Chondrocyte (in vitro differentiated cells): Measurements from ENCODE around the gene KCTD17. TPM values are rescaled to one million over a fixed set of nuclear protein-coding genes. Genes with fewer than 3 reads are reported as not detected.

Source experiments
- DNase-seq: peaks from one replicate; pipeline ENCODE4 v3.0.0; 2021; ENCODE audit warnings: mixed read lengths, low spot score
- H3K27ac Mint-ChIP-seq: one replicate; pipeline ENCODE4 v1.8.0; 2021; ENCODE audit warnings: mild to moderate bottlenecking, moderate library complexity, mixed read lengths; ENCODE audit not compliant: unreplicated experiment
- H3K27me3 Mint-ChIP-seq: 2 replicates; pipeline ENCODE4 v1.8.0; 2021; ENCODE audit warnings: low read depth, mixed read lengths
- H3K36me3 Mint-ChIP-seq: 2 replicates; pipeline ENCODE4 v1.8.0; 2021; ENCODE audit warnings: low read depth, mixed read lengths
- H3K4me1 Mint-ChIP-seq: 2 replicates; pipeline ENCODE4 v1.8.0; 2021; ENCODE audit warnings: low read depth, mild to moderate bottlenecking, mixed read lengths
- H3K4me3 Mint-ChIP-seq: one replicate; pipeline ENCODE4 v1.8.0; 2021; ENCODE audit warnings: mild to moderate bottlenecking, moderate library complexity, mixed read lengths; ENCODE audit not compliant: unreplicated experiment
- H3K9me3 Mint-ChIP-seq: 2 replicates; pipeline ENCODE4 v1.8.0; 2021; ENCODE audit warnings: low read depth, mixed read lengths
- total RNA-seq: library from RNA; stranded (reverse); gene quantifications from 3 replicates; pipeline ENCODE4 v1.2.1, GENCODE V29; 2021
- TF ChIP-seq, protein P1 (sequence below): fragments of 200-600 bp; sonication (generic); IDR thresholded peaks from 2 replicates; pipeline ENCODE4 v1.5.0; 2021; ENCODE audit warnings: antibody characterized with exemption, mild to moderate bottlenecking, moderate library complexity

The KCTD17 gene
- total RNA-seq, 1 donor from 2014 or later = 33.0 TPM

DNA sequence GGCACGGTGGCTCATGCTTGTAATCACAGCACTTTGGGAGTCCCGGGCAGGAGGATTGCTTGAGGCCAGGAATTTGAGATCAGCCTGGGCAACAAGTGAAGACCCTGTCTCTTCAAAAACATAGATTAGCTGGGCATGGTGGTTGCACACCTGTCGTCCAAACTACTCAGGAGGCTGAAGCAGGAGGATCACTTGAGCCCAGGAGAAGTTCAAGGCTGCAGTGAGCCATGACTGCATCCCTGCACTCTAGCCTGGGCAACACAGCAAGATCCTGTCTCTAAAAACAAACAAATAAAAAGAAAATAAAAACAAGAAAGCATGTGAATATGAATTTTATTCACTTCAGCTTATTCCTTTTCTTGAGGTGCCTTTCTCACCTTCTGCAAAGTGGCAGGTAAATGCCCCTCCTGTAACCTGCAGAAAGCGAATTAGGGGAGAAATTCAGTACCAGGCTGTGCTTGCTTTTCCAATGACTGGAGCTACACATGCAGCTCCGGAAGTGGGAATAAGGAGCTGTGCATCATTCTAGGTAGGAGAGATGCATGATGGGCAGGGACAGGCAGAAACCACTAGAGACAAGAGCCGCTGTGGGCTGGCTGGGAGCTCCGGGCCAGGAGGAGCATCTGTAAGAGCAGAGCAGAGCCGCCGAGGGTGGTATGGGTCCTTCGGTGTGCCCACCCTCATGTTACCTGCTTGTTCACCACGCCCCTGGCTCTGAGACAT, 14.7 kb upstream of the KCTD17 start:
- Mint-ChIP-seq H3K4me3 (no peak overlapping the region), H3K36me3 (no peaks in the 10 kb centered on the region), H3K27me3 (peaks cover 14% of the 10 kb centered on the region), H3K9me3 (no peaks in the 10 kb centered on the region), H3K4me1 (peaks cover 18% of the 10 kb centered on the region), H3K27ac (no peak overlapping the region)
- no peak for DNase-seq
- TF ChIP-seq, protein P1, sequence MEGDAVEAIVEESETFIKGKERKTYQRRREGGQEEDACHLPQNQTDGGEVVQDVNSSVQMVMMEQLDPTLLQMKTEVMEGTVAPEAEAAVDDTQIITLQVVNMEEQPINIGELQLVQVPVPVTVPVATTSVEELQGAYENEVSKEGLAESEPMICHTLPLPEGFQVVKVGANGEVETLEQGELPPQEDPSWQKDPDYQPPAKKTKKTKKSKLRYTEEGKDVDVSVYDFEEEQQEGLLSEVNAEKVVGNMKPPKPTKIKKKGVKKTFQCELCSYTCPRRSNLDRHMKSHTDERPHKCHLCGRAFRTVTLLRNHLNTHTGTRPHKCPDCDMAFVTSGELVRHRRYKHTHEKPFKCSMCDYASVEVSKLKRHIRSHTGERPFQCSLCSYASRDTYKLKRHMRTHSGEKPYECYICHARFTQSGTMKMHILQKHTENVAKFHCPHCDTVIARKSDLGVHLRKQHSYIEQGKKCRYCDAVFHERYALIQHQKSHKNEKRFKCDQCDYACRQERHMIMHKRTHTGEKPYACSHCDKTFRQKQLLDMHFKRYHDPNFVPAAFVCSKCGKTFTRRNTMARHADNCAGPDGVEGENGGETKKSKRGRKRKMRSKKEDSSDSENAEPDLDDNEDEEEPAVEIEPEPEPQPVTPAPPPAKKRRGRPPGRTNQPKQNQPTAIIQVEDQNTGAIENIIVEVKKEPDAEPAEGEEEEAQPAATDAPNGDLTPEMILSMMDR = no peak

DNA sequence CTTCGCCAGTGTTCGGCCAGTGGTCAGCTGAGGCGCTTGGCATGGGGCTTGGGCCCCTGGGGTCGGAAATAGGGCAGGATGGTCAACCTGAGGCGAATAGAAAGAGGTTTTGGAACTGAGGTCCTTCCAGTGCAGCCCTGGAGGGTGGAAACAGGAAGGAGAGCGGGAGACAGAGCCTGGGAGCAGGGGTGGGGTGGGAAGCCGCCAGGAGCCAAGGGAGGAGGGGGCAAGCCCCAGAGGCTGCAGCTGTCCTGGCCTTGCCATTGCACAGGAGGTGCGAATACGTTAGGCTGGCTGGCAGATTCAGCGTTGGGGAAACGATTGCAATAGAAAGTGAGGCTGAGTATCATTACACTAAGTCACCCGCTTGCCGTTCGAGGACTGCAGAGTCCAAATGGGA, 13.9 kb upstream of the KCTD17 start:
- H3K4me3 Mint-ChIP-seq = no peak overlapping the region
- no peak for DNase-seq
- H3K36me3 Mint-ChIP-seq = no peaks in the 10 kb centered on the region
- peaks cover 10% of the 10 kb centered on the region for H3K4me1 Mint-ChIP-seq
- H3K9me3 Mint-ChIP-seq = no peaks in the 10 kb centered on the region
- H3K27ac Mint-ChIP-seq = no peak overlapping the region
- peaks cover 14% of the 10 kb centered on the region for H3K27me3 Mint-ChIP-seq
- TF ChIP-seq, protein P1 = no peak

DNA sequence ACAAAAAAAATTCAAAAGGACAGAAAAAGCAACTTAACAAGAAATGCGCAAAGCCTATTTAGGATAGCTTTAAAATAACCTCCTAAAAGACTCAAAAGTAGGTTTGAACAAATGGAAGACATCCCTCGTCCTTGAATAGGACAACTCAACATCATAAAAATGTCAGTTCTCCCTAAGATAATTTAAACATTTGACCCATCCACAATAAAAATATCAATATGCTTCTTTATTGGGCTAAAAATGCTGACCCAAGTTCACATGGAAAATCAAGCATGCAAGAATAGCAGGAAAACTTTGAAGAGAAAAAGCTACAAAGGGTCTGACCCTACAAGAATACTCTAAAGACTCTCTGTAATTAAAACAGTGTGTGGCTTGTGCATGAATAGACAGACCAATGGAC, 12.1 kb upstream of the KCTD17 start:
- H3K9me3 Mint-ChIP-seq = no peaks in the 10 kb centered on the region
- TF ChIP-seq, protein P1 = no peak
- no peaks in the 10 kb centered on the region for H3K36me3 Mint-ChIP-seq
- no peak for DNase-seq
- peaks cover 4% of the 10 kb centered on the region for H3K4me1 Mint-ChIP-seq
- no peak overlapping the region for H3K27ac Mint-ChIP-seq
- peaks cover 10% of the 10 kb centered on the region for H3K27me3 Mint-ChIP-seq
- no peak overlapping the region for H3K4me3 Mint-ChIP-seq

DNA sequence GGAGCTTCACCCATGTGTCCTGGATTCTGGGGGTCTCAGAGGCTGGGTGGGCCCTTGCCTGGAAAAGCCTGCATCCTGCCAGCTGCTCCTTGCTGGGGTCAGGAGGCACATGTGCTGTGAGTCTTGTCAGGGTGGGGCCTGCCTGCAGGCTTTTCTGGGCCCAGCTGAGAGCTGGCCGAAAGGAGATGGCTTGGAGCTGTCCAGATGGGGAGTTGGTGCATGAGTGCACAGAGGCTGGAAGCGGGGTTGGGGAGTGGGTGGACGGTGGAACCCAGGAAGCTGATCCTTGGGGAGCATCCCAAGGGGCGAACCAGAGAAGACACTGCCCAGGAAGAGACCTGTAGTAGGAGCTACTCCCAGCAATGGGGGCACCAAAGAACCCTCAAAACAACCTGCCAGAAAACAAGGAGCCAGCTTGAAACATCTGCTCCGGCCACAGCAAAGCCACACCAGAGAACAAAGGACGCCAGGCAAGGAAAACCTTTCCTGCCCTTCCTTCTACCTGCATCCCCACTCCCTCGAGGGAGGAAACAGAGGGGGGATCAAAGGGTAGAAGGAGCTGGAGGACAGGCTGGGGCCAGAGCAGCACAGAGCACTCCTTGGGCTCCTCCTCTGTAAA, 8.2 kb upstream of the KCTD17 start:
- no peak overlapping the region for H3K27ac Mint-ChIP-seq
- no peak overlapping the region for H3K4me3 Mint-ChIP-seq
- no peaks in the 10 kb centered on the region for H3K36me3 Mint-ChIP-seq
- peaks cover 4% of the 10 kb centered on the region for H3K4me1 Mint-ChIP-seq
- no peak for DNase-seq
- no peaks in the 10 kb centered on the region for H3K9me3 Mint-ChIP-seq
- TF ChIP-seq, protein P1 = no peak
- no peaks in the 10 kb centered on the region for H3K27me3 Mint-ChIP-seq

DNA sequence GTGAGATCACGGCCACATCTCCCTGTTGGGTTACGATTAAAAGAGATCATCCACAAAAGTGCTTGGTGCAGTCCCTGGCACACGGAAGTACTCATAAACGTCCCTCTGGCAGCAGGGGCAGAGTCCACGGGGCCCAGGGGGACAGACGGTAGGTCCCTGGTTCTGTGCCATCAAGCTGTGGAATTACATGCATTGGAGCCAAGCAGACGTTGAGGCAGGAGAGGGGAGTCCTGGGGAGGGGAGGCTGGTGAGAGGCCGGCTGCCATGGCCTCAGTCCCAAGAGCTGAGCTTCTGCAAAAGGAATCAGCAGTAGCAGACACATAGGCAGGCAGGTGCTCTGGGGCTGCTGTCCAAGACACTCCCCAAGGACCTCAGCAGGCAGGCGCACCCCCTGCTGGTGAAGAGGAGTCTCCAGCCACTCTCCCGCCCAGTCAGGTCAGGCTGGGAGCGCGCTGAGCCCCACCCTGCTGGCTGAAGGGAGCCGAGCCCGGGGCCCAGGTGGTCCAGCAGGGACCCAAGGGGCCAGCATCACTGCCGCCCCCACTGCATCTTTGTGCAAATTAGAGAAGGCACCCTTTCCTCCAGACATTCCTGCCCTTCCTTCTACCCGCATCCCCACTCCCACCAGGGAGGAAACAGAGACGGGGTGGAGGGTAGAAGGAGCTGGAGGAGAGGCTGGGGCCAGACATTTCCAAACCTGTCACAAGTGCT, 7.6 kb upstream of the KCTD17 start:
- Mint-ChIP-seq H3K9me3 (no peaks in the 10 kb centered on the region), H3K27me3 (no peaks in the 10 kb centered on the region), H3K36me3 (no peaks in the 10 kb centered on the region), H3K4me3 (no peak overlapping the region), H3K4me1 (peaks cover 4% of the 10 kb centered on the region), H3K27ac (no peak overlapping the region)
- TF ChIP-seq, protein P1 = peak; percentile 54
- DNase-seq = no peak
